GOT3 (cell line): ENCODE measurements around the gene TC2N.
"Not testable (repeated sequence)": the region's sequence is repeated elsewhere in the genome, so short reads cannot be mapped to it uniquely, and the experiment has no call there.

Experiments
- DNase-seq: peaks from one replicate; lab custom pipeline; 2025; ENCODE audit warnings: mixed read lengths; lab: John Stamatoyannopoulos, UW

TC2N gene

GRCh38 chr14:91867316-91867988, at the start of gene TC2N:
TC2N (minus strand) TSS chr14:91867536; CDS start chr14:91813769, 53,767 bp downstream.
- DNase-seq = no peak

GRCh38 chr14:91912035-91912434, 44.7 kb upstream of the TC2N start:
- no peak for DNase-seq

GRCh38 chr14:91911474-91912032, 44.2 kb upstream of the TC2N start:
- no peak for DNase-seq

- DNase-seq = no peak
Observed at GRCh38 chr14:91910196-91910595, 42.9 kb upstream of the TC2N start.

GRCh38 chr14:91906374-91906773, 39.0 kb upstream of the TC2N start:
- DNase-seq = no peak

GRCh38 chr14:91904956-91905645, 37.8 kb upstream of the TC2N start:
- DNase-seq = no peak

- no peak for DNase-seq
Observed at GRCh38 chr14:91904483-91904882, 37.1 kb upstream of the TC2N start.

- DNase-seq = no peak
Observed at GRCh38 chr14:91903070-91903469, 35.7 kb upstream of the TC2N start.

GRCh38 chr14:91902336-91902735, 35.0 kb upstream of the TC2N start:
- DNase-seq = no peak

- no peak for DNase-seq
Observed at GRCh38 chr14:91901449-91902226, 34.3 kb upstream of the TC2N start.

- DNase-seq = no peak
Observed at GRCh38 chr14:91899806-91900205, 32.5 kb upstream of the TC2N start.

GRCh38 chr14:91899213-91899612, 31.9 kb upstream of the TC2N start:
- no peak for DNase-seq

GRCh38 chr14:91898372-91898771, 31.0 kb upstream of the TC2N start:
- no peak for DNase-seq

- DNase-seq = not testable (repeated sequence)
Observed at GRCh38 chr14:91897716-91898115, 30.4 kb upstream of the TC2N start.

GRCh38 chr14:91897106-91897701, 29.9 kb upstream of the TC2N start:
- DNase-seq = no peak

- DNase-seq = no peak
Observed at GRCh38 chr14:91896419-91896818, 29.1 kb upstream of the TC2N start.

- DNase-seq = no peak
Observed at GRCh38 chr14:91893669-91894068, 26.3 kb upstream of the TC2N start.

- DNase-seq = no peak
Observed at GRCh38 chr14:91893007-91893406, 25.7 kb upstream of the TC2N start.

- no peak for DNase-seq
Observed at GRCh38 chr14:91891721-91892220, 24.4 kb upstream of the TC2N start.

- no peak for DNase-seq
Observed at GRCh38 chr14:91891101-91891500, 23.8 kb upstream of the TC2N start.

GRCh38 chr14:91890291-91890749, 23.0 kb upstream of the TC2N start:
- no peak for DNase-seq
